ENCODE results near the gene LRRC34.

- TF ChIP-seq POLR2A (IDR thresholded peaks at IDR 0.05) (no peak), CTCF (IDR thresholded peaks at IDR 0.05) (no peak), EP300 (IDR thresholded peaks at IDR 0.05; ENCODE audit: low read depth) (no peak)
These were observed 23.6 kb upstream of the LRRC34 start for GRCh38 chr3:169836078-169836941.

Data from transverse colon (tissue), 3 donors.